Caco-2 (cell line): ENCODE results near the gene ACOT7. TPM values are rescaled to one million over a fixed set of nuclear protein-coding genes. Genes with fewer than 3 reads are reported as not detected.

Experiments
- BruUV-seq: library from RNA; stranded (reverse); fragments of 400-500 nt; replicated peaks from 2 replicates; lab custom pipeline; 2021; lab: Mats Ljungman, UMichigan
- CTCF ChIA-PET: fragments of 300-600 bp; sonication (Branson Sonifier 250); formaldehyde crosslinking; loops from one replicate; lab custom pipeline; 2022; ENCODE audit warnings: antibody characterized with exemption; lab: Charles Lee
- POLR2A ChIA-PET: fragments of 300-600 bp; sonication (Branson Sonifier 250); formaldehyde crosslinking; loops from one replicate; lab custom pipeline; 2022; ENCODE audit warnings: antibody characterized with exemption; lab: Charles Lee
- DNase-seq, 2 experiments: peaks; one replicate each; pipeline versions ENCODE4 v3.0.0 to v3.0.0-alpha.2; 2020 to 2022
- H3K27me3 ChIP-seq: replicated peaks from 2 replicates; pipeline ENCODE4 v1.6.0; 2011; ENCODE audit warnings: low read length; ENCODE audit not compliant: control insufficient read depth, insufficient read depth
- H3K36me3 ChIP-seq: 2 replicates; pipeline ENCODE4 v1.5.1; 2011; ENCODE audit warnings: low read length; ENCODE audit not compliant: control insufficient read depth, insufficient read depth
- H3K4me1 ChIP-seq: fragments of 250-450 bp; sonication (Bioruptor Pico); 2 replicates; pipeline ENCODE4 v1.5.1; 2020; ENCODE audit warnings: mild to moderate bottlenecking
- H3K4me3 ChIP-seq: 2 replicates; pipeline ENCODE4 v1.5.1; 2011; ENCODE audit warnings: low read depth, mild to moderate bottlenecking, control low read depth, low read length
- H3K9me3 ChIP-seq: fragments of 250-450 bp; sonication (Bioruptor Pico); 2 replicates; pipeline ENCODE4 v1.5.1; 2020; ENCODE audit warnings: mild to moderate bottlenecking, moderate library complexity
- H3K27ac Mint-ChIP-seq: one replicate; pipeline ENCODE4 v1.8.0; 2022; ENCODE audit warnings: mixed read lengths; ENCODE audit not compliant: unreplicated experiment
- H3K27me3 Mint-ChIP-seq: one replicate; pipeline ENCODE4 v1.8.0; 2022; ENCODE audit warnings: mixed read lengths; ENCODE audit not compliant: insufficient read depth, unreplicated experiment
- H3K36me3 Mint-ChIP-seq: one replicate; pipeline ENCODE4 v1.8.0; 2022; ENCODE audit warnings: mild to moderate bottlenecking, mixed read lengths; ENCODE audit not compliant: insufficient read depth, unreplicated experiment
- H3K4me1 Mint-ChIP-seq: one replicate; pipeline ENCODE4 v1.8.0; 2022; ENCODE audit warnings: low read depth, mixed read lengths; ENCODE audit not compliant: unreplicated experiment
- H3K4me3 Mint-ChIP-seq: one replicate; pipeline ENCODE4 v1.8.0; 2022; ENCODE audit warnings: mild to moderate bottlenecking, moderate library complexity, mixed read lengths; ENCODE audit not compliant: unreplicated experiment
- H3K9me3 Mint-ChIP-seq: one replicate; pipeline ENCODE4 v1.8.0; 2022; ENCODE audit warnings: mixed read lengths; ENCODE audit not compliant: unreplicated experiment
- intact Hi-C: fragments of 100-400 bp; cut with micrococcal nuclease; formaldehyde crosslinking; loops from one replicate; pipeline ENCODE4 v1.10.0; 2022; ENCODE audit not compliant: unreplicated experiment
- total RNA-seq: library from RNA; stranded (reverse); gene quantifications from 2 replicates; pipeline ENCODE4 v1.2.3, GENCODE V29; 2022
- TF ChIP-seq, protein P1 (sequence below), 2 experiments: fragments of 200-600 bp in 1 of 2; IDR thresholded peaks; 1 replicate in 1 of 2; 2 replicates in 1 of 2; pipeline versions ENCODE4 v1.5.1 to v1.8.0; 2011 to 2022; ENCODE audit warnings: antibody characterized with exemption in 1 of 2, control low read depth in 1 of 2, inconsistent platforms in 1 of 2, low read depth in 1 of 2, low read length in 1 of 2, mild to moderate bottlenecking in 1 of 2, moderate library complexity in 1 of 2; ENCODE audit not compliant: insufficient read depth in 1 of 2, severe bottlenecking in 1 of 2, unreplicated experiment in 1 of 2

ACOT7 gene
- total RNA-seq, 1 experiment from 2014 or later = 221 TPM

DNA sequence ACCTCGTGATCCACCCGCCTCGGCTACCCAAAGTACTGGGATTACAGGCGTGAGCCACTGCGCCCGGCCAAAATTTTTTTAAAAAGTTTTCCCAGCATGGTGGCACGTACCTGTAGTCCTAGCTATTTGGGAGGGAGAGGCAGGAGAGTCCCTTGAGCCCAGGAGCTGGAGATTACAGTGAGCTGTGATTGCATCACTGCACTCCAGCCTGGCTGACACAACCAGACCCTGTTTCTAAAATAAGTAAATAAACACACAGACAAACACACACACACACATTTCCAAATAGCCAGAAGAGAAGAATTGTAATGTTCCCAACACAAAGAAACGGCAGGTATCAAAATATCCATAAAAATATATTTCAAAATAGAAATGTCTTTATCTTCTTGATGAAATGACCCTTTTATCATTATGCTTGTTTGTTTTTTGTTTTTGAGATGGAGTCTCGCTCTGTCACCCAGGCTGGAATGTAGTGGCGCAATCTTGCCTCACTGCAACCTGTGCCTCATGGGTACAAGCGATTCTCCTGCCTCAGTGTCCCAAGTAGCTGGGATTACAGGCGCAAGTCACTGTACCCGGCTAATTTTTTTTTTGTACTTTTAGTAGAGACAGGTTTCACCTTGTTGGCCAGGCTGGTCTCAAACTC lies 16.8 kb upstream of the ACOT7 start:
- TF ChIP-seq, protein P1, sequence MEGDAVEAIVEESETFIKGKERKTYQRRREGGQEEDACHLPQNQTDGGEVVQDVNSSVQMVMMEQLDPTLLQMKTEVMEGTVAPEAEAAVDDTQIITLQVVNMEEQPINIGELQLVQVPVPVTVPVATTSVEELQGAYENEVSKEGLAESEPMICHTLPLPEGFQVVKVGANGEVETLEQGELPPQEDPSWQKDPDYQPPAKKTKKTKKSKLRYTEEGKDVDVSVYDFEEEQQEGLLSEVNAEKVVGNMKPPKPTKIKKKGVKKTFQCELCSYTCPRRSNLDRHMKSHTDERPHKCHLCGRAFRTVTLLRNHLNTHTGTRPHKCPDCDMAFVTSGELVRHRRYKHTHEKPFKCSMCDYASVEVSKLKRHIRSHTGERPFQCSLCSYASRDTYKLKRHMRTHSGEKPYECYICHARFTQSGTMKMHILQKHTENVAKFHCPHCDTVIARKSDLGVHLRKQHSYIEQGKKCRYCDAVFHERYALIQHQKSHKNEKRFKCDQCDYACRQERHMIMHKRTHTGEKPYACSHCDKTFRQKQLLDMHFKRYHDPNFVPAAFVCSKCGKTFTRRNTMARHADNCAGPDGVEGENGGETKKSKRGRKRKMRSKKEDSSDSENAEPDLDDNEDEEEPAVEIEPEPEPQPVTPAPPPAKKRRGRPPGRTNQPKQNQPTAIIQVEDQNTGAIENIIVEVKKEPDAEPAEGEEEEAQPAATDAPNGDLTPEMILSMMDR (IDR thresholded peaks at IDR 0.05; ENCODE audit: insufficient read depth in 1 of 2, low read depth in 1 of 2, low read length in 1 of 2, severe bottlenecking in 1 of 2, unreplicated experiment in 1 of 2) = no peak
- Histone ChIP-seq H3K27me3 (no peaks in the 10 kb centered on the region; the same call in 1 of the 2 replicates), H3K36me3 (no peaks in the 10 kb centered on the region), H3K9me3 (no peaks in the 10 kb centered on the region), H3K4me3 (no peak overlapping the region), H3K4me1 (peaks cover 20% of the 10 kb centered on the region)
- no peaks in the 10 kb centered on the region for H3K9me3 Mint-ChIP-seq
- no peak overlapping the region for H3K27ac Mint-ChIP-seq
- ChIA-PET CTCF (interaction anchor here (0.7 kb wide), 1 partner anchor 191 kb away, joined by 6 read pairs; no protein-coding TSS in a partner anchor), POLR2A (no interaction called here)
- intact Hi-C loops = no loop called here
- H3K36me3 Mint-ChIP-seq = no peaks in the 10 kb centered on the region
- BruUV-seq = no TSS peak
- DNase-seq = no peak
- H3K4me3 Mint-ChIP-seq = no peak overlapping the region
- no peaks in the 10 kb centered on the region for H3K27me3 Mint-ChIP-seq
- H3K4me1 Mint-ChIP-seq = peaks cover 9% of the 10 kb centered on the region

DNA sequence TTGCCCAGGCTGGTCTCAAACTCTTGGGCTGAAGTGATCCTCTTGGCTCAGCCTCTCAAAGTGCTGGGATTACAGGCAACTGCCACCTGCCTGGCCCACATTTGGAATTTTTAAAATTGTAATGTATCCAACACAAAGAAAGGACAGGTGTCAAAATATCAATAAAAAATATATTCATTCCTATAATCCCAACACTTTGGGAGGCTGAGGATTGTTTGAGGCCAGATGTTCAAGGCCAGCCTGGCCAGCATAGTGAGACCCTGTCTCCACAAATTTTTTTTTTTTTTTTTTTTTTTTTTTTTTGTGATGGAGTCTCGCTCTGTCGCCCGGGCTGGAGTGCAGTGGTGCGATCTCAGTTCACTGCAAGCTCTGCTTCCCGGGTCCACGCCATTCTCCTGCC lies 16.2 kb upstream of the ACOT7 start:
- DNase-seq = no peak
- ChIA-PET CTCF (interaction anchor here (0.7 to 1.0 kb wide), 2 partner anchors 10 to 192 kb away, joined by 3 to 6 read pairs; partner anchors contain the start of gene HES2), POLR2A (no interaction called here)
- H3K27me3 Mint-ChIP-seq = no peaks in the 10 kb centered on the region
- H3K27ac Mint-ChIP-seq = no peak overlapping the region
- intact Hi-C loops = no loop called here
- H3K4me1 Mint-ChIP-seq = peaks cover 7% of the 10 kb centered on the region
- Histone ChIP-seq H3K36me3 (no peaks in the 10 kb centered on the region), H3K4me3 (no peak overlapping the region), H3K27me3 (no peaks in the 10 kb centered on the region; the same call in 1 of the 2 replicates), H3K9me3 (no peaks in the 10 kb centered on the region), H3K4me1 (peaks cover 17% of the 10 kb centered on the region)
- no peaks in the 10 kb centered on the region for H3K36me3 Mint-ChIP-seq
- TF ChIP-seq, protein P1 (IDR thresholded peaks at IDR 0.05; ENCODE audit: insufficient read depth in 1 of 2, low read depth in 1 of 2, low read length in 1 of 2, severe bottlenecking in 1 of 2, unreplicated experiment in 1 of 2) = no peak
- no peaks in the 10 kb centered on the region for H3K9me3 Mint-ChIP-seq
- H3K4me3 Mint-ChIP-seq = no peak overlapping the region
- BruUV-seq = no TSS peak

DNA sequence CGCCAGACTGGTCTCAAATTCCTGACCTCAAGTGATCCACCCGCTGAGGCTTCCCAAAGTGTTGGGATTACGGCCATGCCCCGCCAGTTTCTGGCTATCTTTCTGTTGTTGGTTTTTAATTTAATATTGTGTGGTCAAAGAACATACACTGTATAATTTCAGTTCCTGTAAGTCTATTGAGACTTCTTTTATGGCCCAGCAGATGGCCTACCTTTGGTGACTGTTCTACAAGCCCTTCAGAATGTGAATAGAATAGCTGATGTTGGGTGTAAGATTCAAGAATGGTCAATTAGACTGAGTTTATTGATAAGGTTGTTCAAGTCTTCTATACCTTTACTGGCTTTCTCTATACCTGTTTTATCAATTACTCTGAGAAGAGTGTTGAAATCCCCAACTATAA lies 15.5 kb upstream of the ACOT7 start:
- POLR2A ChIA-PET = no interaction called here
- CTCF ChIA-PET = interaction anchor here (0.7 to 1.0 kb wide), 2 partner anchors 11 to 162 kb away, joined by 3 read pairs; partner anchors contain the start of gene HES2
- Histone ChIP-seq H3K9me3 (no peaks in the 10 kb centered on the region), H3K27me3 (no peaks in the 10 kb centered on the region; the same call in 1 of the 2 replicates), H3K36me3 (no peaks in the 10 kb centered on the region), H3K4me1 (peaks cover 11% of the 10 kb centered on the region; the same call in 1 of the 2 replicates), H3K4me3 (no peak overlapping the region)
- intact Hi-C loops = no loop called here
- H3K27me3 Mint-ChIP-seq = no peaks in the 10 kb centered on the region
- peaks cover 7% of the 10 kb centered on the region for H3K4me1 Mint-ChIP-seq
- DNase-seq = no peak
- TF ChIP-seq, protein P1 (IDR thresholded peaks at IDR 0.05; ENCODE audit: insufficient read depth in 1 of 2, low read depth in 1 of 2, low read length in 1 of 2, severe bottlenecking in 1 of 2, unreplicated experiment in 1 of 2) = no peak
- no peak overlapping the region for H3K27ac Mint-ChIP-seq
- no TSS peak for BruUV-seq
- no peak overlapping the region for H3K4me3 Mint-ChIP-seq
- no peaks in the 10 kb centered on the region for H3K9me3 Mint-ChIP-seq
- no peaks in the 10 kb centered on the region for H3K36me3 Mint-ChIP-seq
